SIG-M5 (cell line): ENCODE data around the gene TOR1B.
A peak's percentile ranks its signal among the peaks of the same experiment; 100 is the strongest.

Experiments used
- DNase-seq: peaks from one replicate; lab custom pipeline; 2025; lab: John Stamatoyannopoulos, UW

The TOR1B gene

DNA sequence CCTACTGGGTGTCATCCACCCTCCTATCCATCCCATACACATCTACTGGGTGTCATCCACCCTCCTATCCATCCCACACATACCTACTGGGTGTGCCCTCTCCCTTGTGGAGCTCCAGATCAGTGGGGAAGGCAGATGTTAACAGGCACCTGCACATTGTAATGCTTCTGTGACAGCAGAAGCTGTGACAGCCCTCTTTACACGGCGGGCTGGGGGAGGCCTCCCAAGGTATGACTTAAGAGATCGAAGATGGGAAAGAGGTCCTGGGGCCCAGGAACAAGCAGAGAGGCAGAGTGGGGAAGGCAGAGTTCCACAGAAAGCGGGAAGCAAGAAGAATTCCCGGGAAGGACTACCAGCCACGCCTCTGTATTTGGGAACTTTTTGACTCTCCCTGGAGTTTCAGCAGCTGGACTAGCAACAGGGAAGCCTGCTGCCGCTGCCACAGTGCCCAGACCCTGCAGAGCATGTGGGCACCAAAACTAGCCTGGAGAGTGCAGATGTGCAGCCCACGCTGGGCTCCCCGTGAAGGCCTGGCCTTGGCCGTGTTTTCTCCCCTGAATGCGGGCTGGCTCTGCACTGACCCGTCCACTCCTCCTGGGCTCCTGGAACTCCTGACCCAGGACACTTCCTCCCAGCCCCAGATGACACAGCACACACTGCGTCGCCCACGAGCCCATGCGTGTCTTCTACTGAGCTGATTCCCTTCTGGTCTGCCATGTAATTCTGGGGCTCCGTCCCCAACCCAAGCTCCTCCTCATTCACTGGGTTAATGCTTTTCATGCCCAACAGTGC lies 11.6 kb downstream of the TOR1B start:
- DNase-seq, result no peak

DNA sequence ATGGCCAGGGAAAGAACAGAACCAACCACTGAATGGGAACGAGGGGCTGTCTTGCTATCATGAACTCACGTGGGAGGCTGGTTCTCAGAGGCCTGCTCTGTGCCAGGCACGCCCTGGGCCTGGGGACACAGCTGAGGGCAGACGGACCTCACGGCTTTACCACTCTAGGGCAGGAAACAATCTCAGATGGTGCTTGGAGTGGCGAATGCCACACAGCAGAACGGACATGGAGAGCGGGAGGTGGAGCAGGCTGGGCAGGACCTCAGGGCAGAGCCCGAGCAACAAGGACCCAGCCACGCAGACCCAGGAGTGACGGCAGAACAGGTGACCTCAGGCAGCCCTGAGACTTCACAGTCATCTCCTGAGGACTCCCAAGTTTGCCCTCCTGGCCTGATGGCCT lies 12.3 kb downstream of the TOR1B start:
- no peak for DNase-seq

DNA sequence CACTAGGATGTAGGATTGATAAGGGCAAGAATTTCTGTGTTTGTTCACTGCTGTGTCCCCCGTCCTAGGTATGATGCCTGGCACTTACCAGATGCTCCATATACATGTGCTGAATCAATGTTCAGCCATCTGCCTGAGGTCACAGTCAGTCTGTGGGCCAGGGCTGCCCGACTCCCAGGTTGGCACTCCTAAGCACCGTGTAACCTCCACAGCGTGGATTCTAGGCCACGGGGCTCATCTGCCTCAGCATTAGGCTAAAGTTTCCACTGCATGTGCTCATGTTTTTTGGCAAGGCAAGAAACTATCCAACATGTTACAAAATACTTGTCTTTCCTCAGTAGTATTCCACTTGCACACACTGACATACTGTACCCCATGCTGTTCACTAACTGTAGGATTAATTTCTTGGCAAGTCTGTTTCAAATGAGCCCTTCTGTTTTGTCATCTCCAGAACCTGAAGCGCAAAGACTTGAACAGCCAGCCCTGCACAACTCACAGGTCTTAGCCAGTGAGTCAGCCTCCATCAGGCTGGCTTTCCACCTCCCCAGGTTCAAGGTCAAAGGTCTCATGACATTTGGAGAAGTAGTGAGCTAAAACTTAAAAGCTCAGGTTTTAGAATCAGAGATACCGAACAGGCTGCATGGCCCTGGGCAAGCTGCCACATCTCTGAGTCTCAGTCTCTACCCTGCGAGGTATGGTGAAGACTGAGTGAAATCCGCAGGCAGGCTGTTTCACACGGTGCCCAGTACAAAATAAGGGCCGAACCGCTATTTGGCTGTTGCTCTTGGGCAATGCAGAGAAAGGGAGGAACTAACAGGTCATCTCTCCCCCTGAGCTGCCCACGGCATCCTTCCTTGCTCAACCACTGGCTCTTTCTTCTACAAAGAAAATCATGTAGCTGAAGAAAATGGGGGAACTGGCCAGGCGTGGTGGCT lies 13.8 kb downstream of the TOR1B start:
- peak; percentile 3 for DNase-seq

DNA sequence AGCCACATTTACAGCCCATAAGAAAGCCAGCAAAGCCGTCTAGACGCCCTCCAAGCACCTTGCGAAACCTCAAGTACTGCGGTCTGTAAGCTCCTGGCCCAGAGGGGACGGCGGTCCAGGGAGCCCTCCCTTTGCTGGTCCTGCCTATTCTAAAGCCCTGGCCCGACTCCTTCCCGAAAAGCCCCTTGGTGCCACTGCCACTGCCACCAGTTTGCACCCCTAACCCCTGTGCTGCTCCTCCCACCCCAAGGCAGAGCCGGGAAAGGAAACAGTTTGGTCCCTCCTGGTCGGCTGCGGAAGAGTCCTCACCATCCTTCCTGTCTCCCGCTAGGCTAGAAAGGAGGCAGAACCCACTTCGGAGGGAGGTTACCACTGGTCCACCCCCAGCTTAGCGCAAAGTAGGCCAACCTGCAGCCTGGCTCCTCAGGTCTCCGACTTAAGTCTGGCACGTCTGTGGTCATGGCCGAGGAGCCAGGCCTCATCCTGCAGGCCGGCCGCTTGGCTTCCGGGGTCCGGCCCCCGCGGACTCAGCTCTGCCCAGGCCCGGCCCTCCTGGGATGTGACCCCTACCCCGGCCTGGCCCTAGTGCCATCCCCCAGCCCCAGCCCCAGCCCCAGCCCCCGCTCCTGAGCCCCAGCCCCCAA lies 20.0 kb downstream of the TOR1B start:
- peak; percentile 7 for DNase-seq

DNA sequence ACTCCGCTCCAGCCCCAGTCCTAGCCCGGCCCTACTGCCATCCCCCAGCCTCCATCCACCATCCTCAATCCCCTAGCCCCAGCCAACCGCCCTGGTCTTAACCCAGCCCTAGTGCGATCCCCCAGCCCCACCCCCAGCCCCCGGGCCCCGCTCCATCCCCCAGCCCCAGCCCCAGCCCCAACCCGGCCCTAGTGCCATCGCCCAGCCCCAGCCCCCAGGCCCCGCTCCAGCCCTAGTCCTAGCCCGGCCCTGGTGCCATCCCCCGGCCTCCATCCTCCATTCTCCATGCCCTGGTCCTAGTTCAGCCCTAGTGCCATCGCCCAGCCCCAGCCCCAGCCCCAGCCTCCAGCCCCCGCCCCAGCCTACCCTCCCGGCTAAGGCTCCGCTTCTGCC lies 20.6 kb downstream of the TOR1B start:
- DNase-seq, result no peak

DNA sequence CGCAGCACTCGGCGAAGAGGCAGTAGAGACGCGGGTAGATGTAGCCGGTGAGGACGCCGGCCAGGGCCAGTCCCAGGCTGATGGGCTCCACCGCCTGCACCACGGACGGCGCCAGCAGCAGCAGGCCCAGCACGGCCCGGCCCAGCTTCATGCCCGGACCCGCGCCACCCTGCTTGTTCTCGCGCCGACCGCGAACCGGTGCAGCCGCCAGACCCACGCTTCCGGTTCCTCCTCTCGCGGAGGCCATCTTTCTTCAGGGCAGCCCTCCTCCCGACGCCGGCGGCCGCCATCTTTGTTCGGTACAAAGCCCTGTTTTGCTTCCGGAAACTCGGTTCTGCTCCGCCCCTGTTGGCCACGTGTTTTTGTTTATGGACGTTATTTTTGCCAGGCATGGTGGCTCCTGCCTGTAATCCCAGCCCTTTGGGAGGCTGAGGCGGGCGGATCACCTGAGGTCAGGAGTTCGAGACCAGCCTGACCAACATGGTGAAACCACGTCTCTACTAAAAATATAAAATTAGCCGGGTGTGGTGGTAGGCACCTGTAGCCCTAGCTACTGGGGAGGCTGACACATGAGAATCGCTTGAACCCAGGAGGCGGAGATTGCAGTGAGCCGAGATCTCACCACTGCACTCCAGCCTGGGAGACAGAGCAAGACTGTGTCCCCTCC lies 21.1 kb downstream of the TOR1B start, which contains the start of gene TOR1A:
Gene TOR1A, minus strand, starts transcription at position 202 of the 667 bp plus-strand sequence. Its CDS starts 51 bp downstream, at position 151.
- DNase-seq, result peak; percentile 74

DNA sequence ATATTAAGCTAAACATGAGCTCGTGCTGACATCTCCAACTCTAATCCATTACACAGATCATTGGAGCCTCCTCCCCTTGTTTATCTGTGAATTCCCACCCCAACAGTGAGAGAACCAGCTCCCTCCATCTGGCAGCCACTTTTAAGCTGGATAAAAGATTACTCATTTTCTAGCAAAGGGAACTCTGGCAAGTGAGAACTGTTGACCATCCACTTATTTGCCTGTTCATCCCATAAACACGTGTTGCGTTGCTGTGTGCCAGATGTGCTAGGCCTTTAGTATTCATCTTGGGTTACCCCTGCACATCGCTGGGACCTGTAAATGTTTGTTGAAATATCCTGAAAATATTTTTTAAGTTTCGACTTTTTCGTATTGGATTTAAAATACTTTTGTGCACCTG lies 23.4 kb downstream of the TOR1B start:
- no peak for DNase-seq

DNA sequence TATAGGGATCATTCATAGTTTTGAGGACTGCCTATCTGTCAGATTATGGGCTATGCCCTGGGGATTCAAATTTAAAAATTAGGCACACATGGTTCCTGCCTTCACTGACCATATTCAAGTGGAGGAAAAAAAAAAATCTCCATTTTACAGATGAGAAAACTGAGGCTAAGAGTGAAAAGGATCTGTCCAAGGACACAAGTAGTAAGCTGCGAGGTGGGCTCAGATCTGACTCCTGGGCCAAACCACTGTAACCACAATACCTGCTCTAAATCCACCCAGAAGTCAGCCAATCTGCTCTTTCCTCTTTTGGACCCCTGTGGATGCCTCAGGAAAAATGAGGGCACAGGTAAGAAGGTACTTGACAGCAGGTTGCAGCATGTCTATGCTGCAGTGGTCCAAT lies 23.8 kb downstream of the TOR1B start:
- no peak for DNase-seq

DNA sequence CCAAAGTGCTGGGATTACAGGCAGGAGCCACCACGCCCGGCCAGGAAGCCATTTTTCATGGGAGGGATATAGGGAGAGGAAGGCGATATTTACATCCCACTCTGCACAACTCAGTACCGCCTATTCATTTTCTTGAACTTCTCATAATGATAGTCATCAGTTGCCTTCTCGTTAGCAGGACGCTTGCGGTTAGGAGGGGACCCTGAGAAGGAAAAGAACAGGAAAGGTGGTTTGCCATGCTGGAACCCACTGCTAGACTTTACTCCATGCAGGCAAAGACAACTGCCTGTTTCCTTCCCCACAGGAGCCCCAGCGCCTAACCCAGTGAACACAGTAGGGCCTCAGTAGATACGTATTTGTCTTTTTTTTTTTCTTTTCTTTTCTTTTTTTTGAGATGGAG lies 25.1 kb downstream of the TOR1B start:
- DNase-seq, result no peak

DNA sequence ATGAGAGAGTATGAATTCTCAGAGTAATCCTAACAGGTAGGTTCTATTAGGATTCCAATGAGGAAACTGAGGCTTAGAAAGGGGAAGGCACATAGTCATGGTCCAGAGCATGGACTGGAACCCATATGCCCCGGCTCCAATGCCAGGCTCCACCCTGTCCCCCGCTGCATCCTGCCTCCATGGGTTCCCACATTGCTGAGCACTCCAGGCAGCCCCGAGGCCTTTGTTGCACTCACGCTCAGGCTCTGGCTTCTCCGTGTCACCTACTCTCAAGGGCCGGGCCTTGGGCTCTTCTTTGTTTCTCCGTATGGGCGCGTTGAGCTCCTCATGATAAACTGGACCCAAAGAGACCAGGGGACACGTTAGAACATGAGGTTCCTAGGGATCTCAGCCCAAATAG lies 26.0 kb downstream of the TOR1B start:
- DNase-seq, result no peak

DNA sequence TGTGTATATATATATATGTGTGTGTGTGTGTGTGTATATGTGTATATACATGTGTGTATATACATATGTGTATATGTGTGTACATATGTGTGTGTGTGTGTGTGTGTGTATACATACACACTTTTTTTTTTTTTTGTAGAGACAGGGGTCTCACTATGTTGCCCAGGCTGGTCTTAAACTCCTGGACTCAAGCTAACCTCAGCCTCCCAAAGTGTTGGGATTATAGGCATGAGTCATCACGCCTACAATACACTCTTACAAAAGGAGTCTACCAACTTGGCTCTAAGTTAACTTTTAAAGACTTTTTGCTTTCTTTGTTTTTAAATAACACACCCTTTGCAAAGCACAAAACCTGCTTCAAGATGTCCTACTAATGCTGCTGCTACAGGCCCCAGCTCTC lies 30.0 kb downstream of the TOR1B start:
- DNase-seq, result no peak

DNA sequence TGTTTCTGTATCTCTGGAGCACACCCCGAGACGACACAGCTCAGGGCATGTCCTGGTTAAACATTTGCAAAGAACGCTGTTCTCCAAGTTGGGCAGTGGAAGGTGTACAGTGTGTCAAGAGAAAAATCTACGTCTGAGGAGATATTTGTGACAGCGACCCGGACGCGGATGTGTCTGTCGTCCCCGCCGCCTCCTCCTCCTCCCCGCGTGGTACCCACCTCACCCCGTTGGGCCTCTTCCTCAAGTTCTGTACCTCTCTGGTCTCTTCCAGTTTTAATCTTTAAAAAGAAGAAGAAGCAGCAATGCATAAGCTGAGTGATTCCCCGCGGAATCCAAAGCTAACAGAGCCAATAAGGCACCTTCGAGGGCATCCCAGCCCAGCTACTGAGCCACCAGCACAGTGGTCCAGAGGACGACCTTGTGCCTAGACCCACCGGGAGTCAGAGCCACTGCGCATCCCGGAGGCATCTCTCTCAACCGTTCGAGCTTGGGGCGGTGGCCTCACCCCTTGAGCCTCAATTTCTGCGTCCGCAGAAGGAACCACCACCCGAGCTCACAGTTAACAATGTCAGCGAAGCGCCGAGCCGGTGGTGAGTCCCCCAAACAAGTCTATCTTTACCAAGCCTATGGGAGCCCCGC lies 31.6 kb downstream of the TOR1B start:
- no peak for DNase-seq

DNA sequence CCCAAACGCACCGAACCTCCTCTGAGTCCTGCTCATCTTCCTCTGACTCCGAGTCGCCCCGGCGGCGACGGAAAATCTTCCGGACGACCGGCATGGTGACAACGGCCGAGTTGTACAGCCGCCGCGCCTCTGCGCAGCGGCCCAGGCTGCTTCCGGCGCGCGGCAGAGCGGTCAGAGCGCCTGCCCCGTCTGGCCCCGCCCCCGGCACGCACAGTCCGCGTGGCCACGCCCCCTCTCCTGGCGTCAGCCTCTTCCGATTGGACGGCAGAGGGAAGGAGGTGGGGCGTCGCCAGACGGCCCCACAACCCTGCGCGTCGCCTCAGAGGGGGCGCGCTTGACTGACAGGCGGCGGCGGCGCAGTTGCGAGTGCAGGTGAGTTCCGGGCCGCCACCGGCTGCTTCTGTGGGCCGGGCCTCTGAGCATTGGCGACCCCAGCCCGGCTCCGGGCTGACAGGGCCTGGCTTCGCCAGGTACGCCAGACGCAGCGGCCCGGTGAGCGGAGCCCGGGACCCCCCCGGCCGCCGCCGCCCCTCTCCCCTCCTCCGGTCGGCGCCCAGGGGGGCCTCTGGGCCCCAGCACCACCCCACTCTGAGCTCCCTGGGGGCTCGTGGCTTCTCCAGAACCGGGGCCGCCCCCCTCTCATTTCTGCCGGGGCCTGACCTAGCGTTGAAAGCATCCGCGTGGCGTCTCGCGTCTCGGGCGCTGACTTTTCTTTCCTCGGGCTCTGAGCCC lies 32.3 kb downstream of the TOR1B start, which contains the start of the genes C9orf78 and USP20:
Gene C9orf78, minus strand, starts transcription at position 148 of the 732 bp plus-strand sequence. Its CDS starts 54 bp downstream, at position 94.
Gene USP20, plus strand, starts transcription at position 331 of the 732 bp plus-strand sequence. CDS start 17,098 bp downstream, outside the sequence.
- DNase-seq, result peak; percentile 22

DNA sequence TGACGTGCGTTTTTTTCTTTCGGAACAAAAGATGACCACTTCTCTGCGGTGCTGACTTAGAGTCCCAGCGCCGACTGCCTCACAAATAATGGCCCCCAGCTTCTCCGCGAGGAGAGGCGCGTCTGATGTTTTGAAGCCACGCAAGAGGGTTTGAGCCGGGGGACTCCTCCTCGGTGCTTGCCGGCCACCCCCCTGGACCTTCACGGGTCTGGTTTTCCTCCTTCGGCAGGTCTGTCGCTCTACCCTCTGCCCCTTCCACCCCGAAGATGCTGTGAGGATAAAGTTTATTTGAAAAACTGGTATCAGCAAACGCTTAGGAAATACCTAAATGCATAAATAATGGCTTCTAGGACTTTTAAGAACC lies 32.9 kb downstream of the TOR1B start:
- no peak for DNase-seq

DNA sequence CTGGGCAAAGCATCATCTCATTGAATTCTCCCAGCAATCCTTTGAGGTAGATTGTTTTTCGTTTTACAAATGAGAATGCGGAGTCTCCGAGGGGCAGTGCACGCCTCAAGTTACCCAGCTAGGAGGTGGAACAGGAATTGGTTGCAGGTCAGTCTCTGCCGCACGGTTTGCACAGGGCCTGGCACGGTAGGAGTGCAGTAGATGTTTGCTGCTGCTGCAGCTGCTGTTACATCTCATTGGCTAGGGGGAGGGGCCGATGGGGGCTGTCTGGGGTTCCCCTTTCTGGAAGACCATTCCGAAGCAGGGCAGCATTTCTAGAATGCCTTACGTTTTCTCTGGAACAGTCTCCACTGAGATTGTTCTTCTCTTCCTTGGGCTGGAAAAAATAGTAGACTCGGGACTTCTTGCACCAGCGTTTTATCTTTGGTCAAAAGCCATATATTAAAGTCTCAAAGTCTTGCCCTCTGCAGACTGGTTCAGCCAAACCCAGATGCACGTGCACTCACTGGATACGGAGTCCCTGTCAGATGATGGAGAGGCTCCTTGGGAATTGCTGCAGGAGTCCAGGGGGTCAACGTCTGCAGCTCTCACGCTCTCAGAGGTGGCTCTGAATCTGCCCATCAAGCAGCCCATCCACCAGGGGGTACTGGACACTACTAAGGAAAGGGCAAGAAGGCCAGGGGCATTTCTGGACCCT lies 33.5 kb downstream of the TOR1B start:
- no peak for DNase-seq

DNA sequence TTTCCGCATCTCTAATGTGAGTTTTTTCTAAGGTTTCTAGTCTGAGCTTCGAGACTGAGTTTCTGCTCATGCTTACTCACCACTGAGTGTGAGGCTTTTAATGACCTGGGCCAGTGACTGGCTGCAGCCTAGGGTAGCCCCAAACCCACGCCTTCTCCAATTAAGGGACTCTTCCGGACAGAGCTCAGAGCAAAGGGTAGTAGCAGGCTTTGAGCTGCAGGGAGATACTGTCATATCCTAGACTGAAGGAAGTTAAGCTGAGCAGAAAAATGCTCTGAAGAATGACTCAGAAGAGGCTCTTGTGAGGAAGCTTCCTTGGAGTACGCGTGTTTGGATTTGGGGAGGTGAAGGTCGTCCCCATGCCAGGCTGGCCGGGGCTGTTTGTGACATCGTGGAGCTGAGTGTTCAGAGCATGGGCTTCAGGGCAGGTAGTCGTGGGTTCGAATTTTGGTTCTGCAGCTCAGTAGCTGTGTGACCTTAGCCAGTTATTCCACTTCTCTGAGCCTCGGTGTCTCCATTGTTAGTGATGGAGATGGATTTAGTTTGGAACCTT lies 35.8 kb downstream of the TOR1B start:
- no peak for DNase-seq

DNA sequence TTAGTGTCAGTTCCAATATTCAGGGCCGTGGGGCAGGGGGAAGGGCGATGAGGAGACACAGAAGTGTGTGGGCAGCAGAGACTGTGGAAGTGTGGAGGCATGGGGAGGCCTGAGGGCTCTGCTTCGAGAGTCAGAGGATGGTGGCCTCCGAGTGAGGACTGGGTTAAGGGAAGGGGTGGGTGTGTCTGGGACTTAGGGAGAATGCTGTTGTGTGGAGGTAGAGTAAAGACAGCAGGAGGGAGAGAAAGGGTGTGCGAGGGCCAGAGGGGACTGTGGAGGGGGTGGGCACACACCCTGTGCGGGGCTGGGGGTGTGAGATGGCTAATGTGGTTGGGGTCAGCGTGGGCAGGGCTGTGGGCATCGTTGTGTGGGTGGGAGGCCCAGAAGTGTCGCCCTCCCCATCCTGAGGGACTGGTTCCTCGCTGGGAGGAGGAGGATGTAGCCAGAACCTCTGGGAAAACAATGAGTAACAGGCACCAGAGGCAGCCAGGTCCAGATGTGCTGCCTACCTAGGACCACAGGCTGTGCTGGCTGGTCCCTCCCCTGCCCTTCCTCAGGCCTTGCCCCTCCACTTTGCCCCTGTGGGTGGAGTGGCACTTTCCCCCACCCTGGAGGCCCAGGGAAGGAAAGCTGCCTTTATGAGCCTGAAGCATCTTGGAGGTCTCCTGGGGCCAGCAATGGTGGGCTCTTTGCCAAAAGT lies 36.5 kb downstream of the TOR1B start:
- DNase-seq, result no peak

DNA sequence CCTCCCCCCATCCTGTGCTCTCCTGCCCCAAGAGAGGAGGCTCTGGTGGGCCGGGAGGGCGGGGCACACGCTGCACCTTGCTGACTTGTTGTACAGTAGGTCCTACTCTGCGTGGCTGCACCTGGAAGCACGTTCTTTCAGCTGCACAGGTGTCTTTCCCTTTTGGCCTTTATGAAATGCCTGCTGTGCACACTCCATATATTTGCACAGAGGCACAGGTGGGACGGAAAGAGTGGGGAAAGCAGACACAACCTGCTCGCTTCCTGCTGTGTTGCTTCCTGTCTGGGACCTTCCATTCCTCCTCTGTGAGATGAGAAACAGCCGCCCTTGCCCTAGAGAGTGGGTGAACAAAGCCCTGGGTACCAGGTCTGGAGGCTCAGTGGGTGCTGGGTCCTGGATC lies 37.0 kb downstream of the TOR1B start:
- DNase-seq, result no peak

DNA sequence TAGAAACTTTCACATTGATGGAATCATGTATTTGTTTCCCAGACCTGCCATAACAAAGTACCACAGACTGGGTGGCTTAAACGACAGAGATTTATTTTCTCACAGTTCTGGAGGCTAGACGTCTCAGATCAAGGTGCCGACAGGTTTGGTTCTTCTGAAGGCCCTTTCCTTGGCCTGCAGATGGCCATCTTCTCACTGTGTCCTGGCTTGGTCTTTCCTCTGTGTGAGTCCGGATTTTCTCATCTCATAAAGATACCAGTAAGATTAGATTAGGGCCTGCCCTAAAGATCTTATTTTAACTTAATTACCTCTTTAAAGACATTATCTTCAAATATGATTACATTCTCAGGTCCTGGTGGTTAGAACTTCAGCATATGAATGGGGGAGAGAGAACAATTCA lies 38.1 kb downstream of the TOR1B start:
- no peak for DNase-seq
